HG02852 (cell line): Measurements from ENCODE around the gene STRA6.

Source experiments
- ATAC-seq: cut with Tn5 transposase; IDR thresholded peaks from one replicate; pipeline ENCODE4 v1.9.1; 2021; ENCODE audit warnings: mild to moderate bottlenecking, moderate library complexity; ENCODE audit not compliant: unreplicated experiment

The STRA6 gene

GRCh38 chr15:74202452-74203401 lies at the start of gene STRA6:
Gene STRA6, minus strand, starts transcription at chr15:74202787. Its CDS starts 520 bp downstream, at chr15:74202267.
- ATAC-seq = no peak

- ATAC-seq = no peak
Measured at GRCh38 chr15:74252291-74252690, 49.7 kb upstream of the STRA6 start.

GRCh38 chr15:74251131-74251811 lies 48.7 kb upstream of the STRA6 start:
- ATAC-seq = no peak

GRCh38 chr15:74250266-74250665 lies 47.7 kb upstream of the STRA6 start:
- ATAC-seq = no peak

GRCh38 chr15:74245342-74245931 lies 42.9 kb upstream of the STRA6 start:
- ATAC-seq = no peak

- ATAC-seq = no peak
Measured at GRCh38 chr15:74244822-74245341, 42.3 kb upstream of the STRA6 start.

GRCh38 chr15:74243431-74243830 lies 40.8 kb upstream of the STRA6 start:
- no peak for ATAC-seq

GRCh38 chr15:74242441-74243185 lies 40.0 kb upstream of the STRA6 start:
- no peak for ATAC-seq

GRCh38 chr15:74240897-74241614 lies 38.5 kb upstream of the STRA6 start:
- ATAC-seq = no peak

- ATAC-seq = no peak
Measured at GRCh38 chr15:74240002-74240568, 37.5 kb upstream of the STRA6 start.

GRCh38 chr15:74239051-74239705 lies 36.6 kb upstream of the STRA6 start:
- ATAC-seq = no peak

- ATAC-seq = no peak
Measured at GRCh38 chr15:74235962-74236361, 33.4 kb upstream of the STRA6 start, which contains the start of gene CCDC33. Gene CCDC33, plus strand, starts transcription at chr15:74236326. Its CDS starts 394 bp downstream, at chr15:74236720.

- no peak for ATAC-seq
Measured at GRCh38 chr15:74234598-74234875, 31.9 kb upstream of the STRA6 start.

- no peak for ATAC-seq
Measured at GRCh38 chr15:74233851-74234597, 31.4 kb upstream of the STRA6 start.

GRCh38 chr15:74233373-74233772 lies 30.8 kb upstream of the STRA6 start:
- ATAC-seq = no peak

GRCh38 chr15:74231475-74231874 lies 28.9 kb upstream of the STRA6 start:
- no peak for ATAC-seq

- no peak for ATAC-seq
Measured at GRCh38 chr15:74229686-74230085, 27.1 kb upstream of the STRA6 start.

- no peak for ATAC-seq
Measured at GRCh38 chr15:74228723-74229081, 26.1 kb upstream of the STRA6 start.
